SK-N-SH treated with all-trans-retinoic acid at 6 μM for 48 hours (cell line): Measurements from ENCODE around the gene C2CD5.
"Not testable (repeated sequence)": the region's sequence is repeated elsewhere in the genome, so short reads cannot be mapped to it uniquely, and the experiment has no call there.

ENCODE experiments used
- ATAC-seq: fragments of 200-7000 bp; cut with Tn5 transposase; 3 replicates; pipeline ENCODE4 v1.9.1; 2020; ENCODE audit warnings: mild to moderate bottlenecking, moderate library complexity
- BACH2 ChIP-seq: fragments of 250-450 bp; sonication (Bioruptor Pico); IDR thresholded peaks from 2 replicates; pipeline ENCODE4 v1.9.0; 2021; ENCODE audit warnings: mild to moderate bottlenecking, borderline replicate concordance
- ESRRG ChIP-seq: fragments of 250-450 bp; sonication (Bioruptor Pico); IDR thresholded peaks from 2 replicates; pipeline ENCODE4 v1.6.1; 2021; ENCODE audit warnings: mild to moderate bottlenecking
- GLIS3 ChIP-seq: fragments of 250-450 bp; sonication (Bioruptor Pico); IDR thresholded peaks from 2 replicates; pipeline ENCODE4 v1.5.0; 2020; ENCODE audit warnings: mild to moderate bottlenecking, moderate library complexity
- ISL1 ChIP-seq: fragments of 250-450 bp; sonication (Bioruptor Pico); IDR thresholded peaks from 2 replicates; pipeline ENCODE4 v2.1.2; 2022; ENCODE audit warnings: mild to moderate bottlenecking, moderate library complexity
- OSR1 ChIP-seq: fragments of 250-450 bp; sonication (Bioruptor Pico); IDR thresholded peaks from 2 replicates; pipeline ENCODE4 v1.8.0; 2022; ENCODE audit warnings: moderate library complexity, mild to moderate bottlenecking, inconsistent platforms
- POU6F1 ChIP-seq: fragments of 250-450 bp; sonication (Bioruptor Pico); IDR thresholded peaks from 2 replicates; pipeline ENCODE4 v1.8.0; 2021; ENCODE audit warnings: low read depth, mild to moderate bottlenecking, moderate library complexity, borderline replicate concordance
- PPARA ChIP-seq: fragments of 250-450 bp; sonication (Bioruptor Pico); IDR thresholded peaks from 2 replicates; pipeline ENCODE4 v1.5.0; 2020; ENCODE audit warnings: mild to moderate bottlenecking, borderline replicate concordance
- RARB ChIP-seq: fragments of 250-450 bp; sonication (Bioruptor Pico); IDR thresholded peaks from 2 replicates; pipeline ENCODE4 v1.8.0; 2021; ENCODE audit warnings: mild to moderate bottlenecking, moderate library complexity
- TCF4 ChIP-seq: fragments of 250-450 bp; sonication (Bioruptor Pico); IDR thresholded peaks from 2 replicates; pipeline ENCODE4 v1.8.0; 2021; ENCODE audit warnings: mild to moderate bottlenecking, moderate library complexity, borderline replicate concordance
- TOX ChIP-seq: fragments of 250-450 bp; sonication (Bioruptor Pico); IDR thresholded peaks from 2 replicates; pipeline ENCODE4 v1.8.0; 2021; ENCODE audit warnings: mild to moderate bottlenecking, moderate library complexity, borderline replicate concordance
- ZC3H10 ChIP-seq: fragments of 250-450 bp; sonication (Bioruptor Pico); IDR thresholded peaks from 2 replicates; pipeline ENCODE4 v1.5.1; 2021; ENCODE audit warnings: mild to moderate bottlenecking, moderate library complexity
- ZFP3 ChIP-seq: fragments of 250-450 bp; sonication (Bioruptor Pico); IDR thresholded peaks from 2 replicates; pipeline ENCODE4 v1.5.0; 2020; ENCODE audit warnings: mild to moderate bottlenecking, moderate library complexity
- ZFP30 ChIP-seq: fragments of 450-650 bp; formaldehyde crosslinking; IDR thresholded peaks from 2 replicates; pipeline ENCODE4 v1.5.0; 2022; ENCODE audit warnings: mild to moderate bottlenecking, moderate library complexity
- ZNF565 ChIP-seq: fragments of 450-650 bp; formaldehyde crosslinking; conservative IDR thresholded peaks from 2 replicates; pipeline ENCODE4 v1.5.0; 2020; ENCODE audit warnings: low read depth, mild to moderate bottlenecking, moderate library complexity
- ZNF70 ChIP-seq: fragments of 450-650 bp; formaldehyde crosslinking; IDR thresholded peaks from 2 replicates; pipeline ENCODE4 v1.5.0; 2020; ENCODE audit warnings: mild to moderate bottlenecking, moderate library complexity
- ZNF8 ChIP-seq: fragments of 450-650 bp; formaldehyde crosslinking; IDR thresholded peaks from 2 replicates; pipeline ENCODE4 v1.5.0; 2020; ENCODE audit warnings: mild to moderate bottlenecking, moderate library complexity
- TF ChIP-seq, protein P1 (sequence below): fragments of 250-450 bp; sonication (Bioruptor Pico); IDR thresholded peaks from 2 replicates; pipeline ENCODE4 v1.5.1; 2021; ENCODE audit warnings: mild to moderate bottlenecking, moderate library complexity
- TF ChIP-seq, protein P2 (sequence below): fragments of 250-450 bp; sonication (Bioruptor Pico); IDR thresholded peaks from 2 replicates; pipeline ENCODE4 v1.5.0; 2020; ENCODE audit warnings: mild to moderate bottlenecking, moderate library complexity
- TF ChIP-seq, protein P3 (sequence below): fragments of 250-450 bp; sonication (Bioruptor Pico); IDR thresholded peaks from 2 replicates; pipeline ENCODE4 v1.8.0; 2020; ENCODE audit warnings: mild to moderate bottlenecking, moderate library complexity, borderline replicate concordance
- TF ChIP-seq, protein P4 (sequence below): fragments of 250-450 bp; sonication (Bioruptor Pico); IDR thresholded peaks from 2 replicates; pipeline ENCODE4 v1.5.1; 2020; ENCODE audit warnings: low read depth, mild to moderate bottlenecking, moderate library complexity

The C2CD5 gene

GRCh38 chr12:22491034-22491433 is 53.3 kb downstream of the C2CD5 start:
- TF ChIP-seq OSR1 (CRISPR knock-in tag): no peak
- no peak for TF ChIP-seq PPARA (CRISPR knock-in tag)
- TF ChIP-seq ZNF8 (CRISPR knock-in tag): no peak
- no peak for TF ChIP-seq ZNF565 (CRISPR knock-in tag)
- TF ChIP-seq POU6F1 (CRISPR knock-in tag): no peak
- TF ChIP-seq, protein P1, sequence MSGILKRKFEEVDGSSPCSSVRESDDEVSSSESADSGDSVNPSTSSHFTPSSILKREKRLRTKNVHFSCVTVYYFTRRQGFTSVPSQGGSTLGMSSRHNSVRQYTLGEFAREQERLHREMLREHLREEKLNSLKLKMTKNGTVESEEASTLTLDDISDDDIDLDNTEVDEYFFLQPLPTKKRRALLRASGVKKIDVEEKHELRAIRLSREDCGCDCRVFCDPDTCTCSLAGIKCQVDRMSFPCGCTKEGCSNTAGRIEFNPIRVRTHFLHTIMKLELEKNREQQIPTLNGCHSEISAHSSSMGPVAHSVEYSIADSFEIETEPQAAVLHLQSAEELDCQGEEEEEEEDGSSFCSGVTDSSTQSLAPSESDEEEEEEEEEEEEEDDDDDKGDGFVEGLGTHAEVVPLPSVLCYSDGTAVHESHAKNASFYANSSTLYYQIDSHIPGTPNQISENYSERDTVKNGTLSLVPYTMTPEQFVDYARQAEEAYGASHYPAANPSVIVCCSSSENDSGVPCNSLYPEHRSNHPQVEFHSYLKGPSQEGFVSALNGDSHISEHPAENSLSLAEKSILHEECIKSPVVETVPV (CRISPR knock-in tag): no peak
- no peak for TF ChIP-seq TCF4 (CRISPR knock-in tag)
- TF ChIP-seq RARB: no peak
- TF ChIP-seq, all 23 proteins: peak for 0
- no peak for ATAC-seq

DNA sequence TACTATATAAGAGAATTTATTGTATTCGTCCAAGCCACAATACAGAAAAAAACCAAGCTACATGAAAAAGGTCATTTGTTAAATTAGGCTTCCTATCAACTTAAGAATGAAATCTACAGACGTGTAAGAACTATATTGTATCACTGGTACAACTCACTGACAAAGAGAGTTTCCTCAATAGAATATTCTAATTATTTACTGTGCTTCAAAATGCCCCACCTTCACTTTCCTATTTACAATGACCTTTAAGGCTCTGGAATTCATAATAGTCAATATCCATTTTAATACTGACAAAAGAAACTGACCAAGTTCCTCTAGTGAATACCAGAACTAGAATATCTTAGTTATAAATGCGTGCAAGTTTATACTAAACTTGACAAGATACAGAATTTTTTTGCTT is 55.9 kb downstream of the C2CD5 start:
- TF ChIP-seq ZC3H10 (CRISPR knock-in tag) (no peak), ISL1 (no peak), BACH2 (CRISPR knock-in tag) (no peak), ZFP30 (CRISPR knock-in tag) (no peak), RARB (no peak)
- TF ChIP-seq, protein P2, sequence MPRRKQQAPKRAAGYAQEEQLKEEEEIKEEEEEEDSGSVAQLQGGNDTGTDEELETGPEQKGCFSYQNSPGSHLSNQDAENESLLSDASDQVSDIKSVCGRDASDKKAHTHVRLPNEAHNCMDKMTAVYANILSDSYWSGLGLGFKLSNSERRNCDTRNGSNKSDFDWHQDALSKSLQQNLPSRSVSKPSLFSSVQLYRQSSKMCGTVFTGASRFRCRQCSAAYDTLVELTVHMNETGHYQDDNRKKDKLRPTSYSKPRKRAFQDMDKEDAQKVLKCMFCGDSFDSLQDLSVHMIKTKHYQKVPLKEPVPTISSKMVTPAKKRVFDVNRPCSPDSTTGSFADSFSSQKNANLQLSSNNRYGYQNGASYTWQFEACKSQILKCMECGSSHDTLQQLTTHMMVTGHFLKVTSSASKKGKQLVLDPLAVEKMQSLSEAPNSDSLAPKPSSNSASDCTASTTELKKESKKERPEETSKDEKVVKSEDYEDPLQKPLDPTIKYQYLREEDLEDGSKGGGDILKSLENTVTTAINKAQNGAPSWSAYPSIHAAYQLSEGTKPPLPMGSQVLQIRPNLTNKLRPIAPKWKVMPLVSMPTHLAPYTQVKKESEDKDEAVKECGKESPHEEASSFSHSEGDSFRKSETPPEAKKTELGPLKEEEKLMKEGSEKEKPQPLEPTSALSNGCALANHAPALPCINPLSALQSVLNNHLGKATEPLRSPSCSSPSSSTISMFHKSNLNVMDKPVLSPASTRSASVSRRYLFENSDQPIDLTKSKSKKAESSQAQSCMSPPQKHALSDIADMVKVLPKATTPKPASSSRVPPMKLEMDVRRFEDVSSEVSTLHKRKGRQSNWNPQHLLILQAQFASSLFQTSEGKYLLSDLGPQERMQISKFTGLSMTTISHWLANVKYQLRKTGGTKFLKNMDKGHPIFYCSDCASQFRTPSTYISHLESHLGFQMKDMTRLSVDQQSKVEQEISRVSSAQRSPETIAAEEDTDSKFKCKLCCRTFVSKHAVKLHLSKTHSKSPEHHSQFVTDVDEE: no peak

DNA sequence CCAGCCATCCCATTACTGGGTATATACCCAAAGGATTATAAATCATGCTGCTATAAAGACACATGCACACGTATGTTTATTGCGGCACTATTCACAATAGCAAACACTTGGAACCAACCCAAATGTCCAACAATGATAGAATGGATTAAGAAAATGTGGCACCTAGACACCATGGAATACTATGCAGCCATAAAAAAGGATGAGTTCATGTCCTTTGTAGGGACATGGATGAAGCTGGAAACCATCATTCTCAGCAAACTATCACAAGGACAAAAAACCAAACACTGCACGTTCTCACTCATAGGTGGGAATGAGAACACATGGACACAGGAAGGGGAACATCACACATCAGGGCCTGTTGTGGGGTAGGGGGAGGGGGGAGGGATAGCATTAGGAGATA is 56.7 kb downstream of the C2CD5 start:
- ATAC-seq: not testable (repeated sequence)

More for the DNA sequence above, 55.9 kb downstream of the C2CD5 start:
- ATAC-seq: no peak

DNA sequence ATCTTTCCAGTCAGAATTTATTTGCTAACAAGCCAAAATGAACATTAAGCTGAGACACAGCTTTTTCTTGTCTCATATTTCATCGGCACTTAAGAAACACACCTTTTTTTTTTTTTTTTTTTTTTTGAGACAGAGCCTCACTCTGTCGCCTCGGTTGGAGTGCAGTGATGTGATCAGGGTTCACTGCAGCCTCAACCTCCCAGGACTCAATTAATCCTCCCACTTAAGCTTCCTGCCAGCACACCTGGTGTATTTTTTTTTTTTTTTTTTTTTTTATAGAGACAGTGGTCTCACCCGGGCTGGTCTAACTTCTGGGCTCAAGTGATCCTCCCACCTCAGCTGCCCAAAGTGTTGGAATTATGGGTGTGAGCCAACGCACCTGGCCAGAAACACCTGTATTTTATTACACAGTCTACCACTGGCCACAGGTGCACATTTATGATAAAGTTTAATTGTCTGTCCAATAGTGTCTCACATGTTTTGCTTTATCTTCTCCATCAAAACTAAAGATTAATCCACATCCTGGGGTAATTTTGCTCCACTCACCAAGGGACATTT is 62.7 kb downstream of the C2CD5 start:
- no peak for ATAC-seq
- TF ChIP-seq ZFP30 (CRISPR knock-in tag) (no peak), GLIS3 (CRISPR knock-in tag) (no peak), ESRRG (no peak), ZNF565 (CRISPR knock-in tag) (no peak), TOX (CRISPR knock-in tag) (no peak), POU6F1 (CRISPR knock-in tag) (no peak), PPARA (CRISPR knock-in tag) (no peak), ZNF70 (CRISPR knock-in tag) (no peak), ZFP3 (CRISPR knock-in tag) (no peak), BACH2 (CRISPR knock-in tag) (no peak)
- TF ChIP-seq, protein P3, sequence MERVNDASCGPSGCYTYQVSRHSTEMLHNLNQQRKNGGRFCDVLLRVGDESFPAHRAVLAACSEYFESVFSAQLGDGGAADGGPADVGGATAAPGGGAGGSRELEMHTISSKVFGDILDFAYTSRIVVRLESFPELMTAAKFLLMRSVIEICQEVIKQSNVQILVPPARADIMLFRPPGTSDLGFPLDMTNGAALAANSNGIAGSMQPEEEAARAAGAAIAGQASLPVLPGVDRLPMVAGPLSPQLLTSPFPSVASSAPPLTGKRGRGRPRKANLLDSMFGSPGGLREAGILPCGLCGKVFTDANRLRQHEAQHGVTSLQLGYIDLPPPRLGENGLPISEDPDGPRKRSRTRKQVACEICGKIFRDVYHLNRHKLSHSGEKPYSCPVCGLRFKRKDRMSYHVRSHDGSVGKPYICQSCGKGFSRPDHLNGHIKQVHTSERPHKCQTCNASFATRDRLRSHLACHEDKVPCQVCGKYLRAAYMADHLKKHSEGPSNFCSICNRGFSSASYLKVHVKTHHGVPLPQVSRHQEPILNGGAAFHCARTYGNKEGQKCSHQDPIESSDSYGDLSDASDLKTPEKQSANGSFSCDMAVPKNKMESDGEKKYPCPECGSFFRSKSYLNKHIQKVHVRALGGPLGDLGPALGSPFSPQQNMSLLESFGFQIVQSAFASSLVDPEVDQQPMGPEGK (CRISPR knock-in tag): no peak
- TF ChIP-seq, protein P4, sequence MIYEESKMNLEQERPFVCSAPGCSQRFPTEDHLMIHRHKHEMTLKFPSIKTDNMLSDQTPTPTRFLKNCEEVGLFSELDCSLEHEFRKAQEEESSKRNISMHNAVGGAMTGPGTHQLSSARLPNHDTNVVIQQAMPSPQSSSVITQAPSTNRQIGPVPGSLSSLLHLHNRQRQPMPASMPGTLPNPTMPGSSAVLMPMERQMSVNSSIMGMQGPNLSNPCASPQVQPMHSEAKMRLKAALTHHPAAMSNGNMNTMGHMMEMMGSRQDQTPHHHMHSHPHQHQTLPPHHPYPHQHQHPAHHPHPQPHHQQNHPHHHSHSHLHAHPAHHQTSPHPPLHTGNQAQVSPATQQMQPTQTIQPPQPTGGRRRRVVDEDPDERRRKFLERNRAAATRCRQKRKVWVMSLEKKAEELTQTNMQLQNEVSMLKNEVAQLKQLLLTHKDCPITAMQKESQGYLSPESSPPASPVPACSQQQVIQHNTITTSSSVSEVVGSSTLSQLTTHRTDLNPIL (CRISPR knock-in tag): no peak
- TF ChIP-seq, protein P1 (CRISPR knock-in tag): no peak
- TF ChIP-seq, protein P2: no peak
